ENCODE results near the gene DOCK11. TPM values are rescaled to one million over a fixed set of nuclear protein-coding genes. Genes with fewer than 3 reads are reported as not detected.

Gene DOCK11
- total RNA-seq, 2 experiments from 2014 or later, result 27.0 to 34.7 TPM

DNA sequence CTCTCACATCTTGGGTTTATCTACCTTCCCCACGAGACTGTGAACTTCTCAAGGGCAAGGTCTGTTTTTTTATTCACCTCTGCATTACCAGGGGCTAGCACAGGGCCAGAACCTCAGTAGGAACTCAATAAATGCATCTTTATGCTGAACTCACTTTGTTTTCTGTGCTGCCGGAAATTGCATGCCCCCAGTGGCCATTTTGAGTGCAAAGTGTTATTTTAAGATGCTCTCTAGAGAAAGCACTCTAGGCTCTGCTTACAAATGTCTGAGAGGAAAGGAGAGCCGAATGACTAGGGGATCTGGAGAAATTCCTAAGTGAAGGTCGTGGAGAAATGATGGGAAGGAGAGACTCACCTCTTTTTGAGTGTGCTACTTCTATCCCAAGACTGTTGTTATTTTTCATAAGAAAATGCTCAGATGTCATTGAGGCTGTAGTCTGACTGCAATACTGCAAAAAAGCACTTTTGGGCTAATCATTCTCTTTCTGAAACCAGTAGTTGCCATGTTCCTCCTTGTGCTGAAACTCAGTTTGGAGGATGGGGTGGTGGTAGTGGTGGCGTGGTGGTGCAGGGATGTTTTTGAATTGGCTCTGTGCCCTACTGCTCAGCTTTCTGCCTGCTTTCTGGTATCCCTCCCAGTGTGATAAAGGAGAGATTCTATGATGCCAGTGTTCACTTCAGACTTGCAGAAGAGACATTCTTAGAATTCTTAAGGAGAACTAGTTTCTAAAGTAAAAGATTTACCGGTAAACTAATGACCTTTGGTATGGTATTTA is 41.3 kb downstream of the DOCK11 start:
- Histone ChIP-seq H3K9me3 (ENCODE audit: low read length) (no peaks in the 10 kb centered on the region), H4K20me1 (ENCODE audit: insufficient read depth, low read length) (no peaks in the 10 kb centered on the region), H3K4me3 (ENCODE audit: low read depth, low read length, poor library complexity, severe bottlenecking) (peak overlapping the region; percentile 40), H3K36me3 (ENCODE audit: insufficient read depth, low read length) (no peaks in the 10 kb centered on the region), H3K4me2 (ENCODE audit: low read length) (peak overlapping the region; percentile 61), H3K79me2 (ENCODE audit: insufficient read depth, low read depth, low read length) (peaks cover 22% of the 10 kb centered on the region; the same call in 1 of the 2 replicates), H3K27ac (ENCODE audit: low read depth, low read length, poor library complexity, severe bottlenecking) (peak overlapping the region; percentile 68), H2AFZ (ENCODE audit: low read length) (peak overlapping the region; percentile 72; the same call in 1 of the 2 replicates), H3K4me1 (ENCODE audit: insufficient read depth, low read length, poor library complexity, severe bottlenecking) (peaks cover 26% of the 10 kb centered on the region), H3K9me2 (ENCODE audit: insufficient read depth, low read length) (no peaks in the 10 kb centered on the region)
- intact Hi-C loops (cut with micrococcal nuclease; ENCODE audit: unreplicated experiment), result loop anchor here (1.0 kb wide), 1 partner anchor 41 kb away; no protein-coding TSS in a partner anchor
- DNase-seq (ENCODE audit: low spot score), result peak; percentile 67
- no TSS peak for BruUV-seq (replicated peaks)
- ChIA-PET POLR2A (interaction anchor here (0.9 to 4.3 kb wide), 2 partner anchors 14 to 40 kb away, joined by 3 to 15 read pairs; partner anchors contain the start of gene DOCK11), CTCF (ENCODE audit: unreplicated experiment) (no interaction called here)
- TF ChIP-seq EZH2phosphoT487 (IDR thresholded peaks at IDR 0.05; ENCODE audit: borderline replicate concordance, low read depth, low read length), result no peak
- TF ChIP-seq, protein P1, sequence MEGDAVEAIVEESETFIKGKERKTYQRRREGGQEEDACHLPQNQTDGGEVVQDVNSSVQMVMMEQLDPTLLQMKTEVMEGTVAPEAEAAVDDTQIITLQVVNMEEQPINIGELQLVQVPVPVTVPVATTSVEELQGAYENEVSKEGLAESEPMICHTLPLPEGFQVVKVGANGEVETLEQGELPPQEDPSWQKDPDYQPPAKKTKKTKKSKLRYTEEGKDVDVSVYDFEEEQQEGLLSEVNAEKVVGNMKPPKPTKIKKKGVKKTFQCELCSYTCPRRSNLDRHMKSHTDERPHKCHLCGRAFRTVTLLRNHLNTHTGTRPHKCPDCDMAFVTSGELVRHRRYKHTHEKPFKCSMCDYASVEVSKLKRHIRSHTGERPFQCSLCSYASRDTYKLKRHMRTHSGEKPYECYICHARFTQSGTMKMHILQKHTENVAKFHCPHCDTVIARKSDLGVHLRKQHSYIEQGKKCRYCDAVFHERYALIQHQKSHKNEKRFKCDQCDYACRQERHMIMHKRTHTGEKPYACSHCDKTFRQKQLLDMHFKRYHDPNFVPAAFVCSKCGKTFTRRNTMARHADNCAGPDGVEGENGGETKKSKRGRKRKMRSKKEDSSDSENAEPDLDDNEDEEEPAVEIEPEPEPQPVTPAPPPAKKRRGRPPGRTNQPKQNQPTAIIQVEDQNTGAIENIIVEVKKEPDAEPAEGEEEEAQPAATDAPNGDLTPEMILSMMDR (conservative IDR thresholded peaks at IDR 0.05; ENCODE audit: low read length), result peak; percentile 76

DNA sequence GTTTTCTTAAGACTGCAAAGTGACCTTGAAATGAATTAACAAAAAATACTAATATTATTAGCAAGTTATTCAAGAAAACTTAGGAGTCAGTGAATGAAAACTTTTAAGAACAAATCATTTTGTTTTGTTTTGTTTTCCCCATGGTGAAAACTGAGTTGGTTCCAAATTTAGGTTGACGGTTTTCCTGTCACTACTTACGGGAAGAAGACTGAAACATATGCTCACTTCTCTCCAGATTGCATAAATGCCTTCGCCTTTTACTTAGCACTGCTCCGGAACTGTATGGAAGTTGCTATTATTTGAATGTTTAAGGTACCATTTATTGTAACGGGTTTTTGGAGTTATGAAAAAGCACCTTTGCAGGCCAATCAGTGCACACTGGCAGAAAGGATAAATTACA is 42.8 kb downstream of the DOCK11 start:
- H3K79me2 ChIP-seq (ENCODE audit: insufficient read depth, low read depth, low read length), result peaks cover 22% of the 10 kb centered on the region; the same call in 1 of the 2 replicates
- no peak overlapping the region for H3K4me2 ChIP-seq (ENCODE audit: low read length)
- H4K20me1 ChIP-seq (ENCODE audit: insufficient read depth, low read length), result no peaks in the 10 kb centered on the region
- no peaks in the 10 kb centered on the region for H3K9me3 ChIP-seq (ENCODE audit: low read length)
- no peak for DNase-seq (ENCODE audit: low spot score)
- TF ChIP-seq EZH2phosphoT487 (IDR thresholded peaks at IDR 0.05; ENCODE audit: borderline replicate concordance, low read depth, low read length), result no peak
- TF ChIP-seq, protein P1 (conservative IDR thresholded peaks at IDR 0.05; ENCODE audit: low read length), result no peak
- H2AFZ ChIP-seq (ENCODE audit: low read length), result no peak overlapping the region
- intact Hi-C loops (cut with micrococcal nuclease; ENCODE audit: unreplicated experiment), result no loop called here
- H3K9me2 ChIP-seq (ENCODE audit: insufficient read depth, low read length), result no peaks in the 10 kb centered on the region
- H3K4me1 ChIP-seq (ENCODE audit: insufficient read depth, low read length, poor library complexity, severe bottlenecking), result peaks cover 26% of the 10 kb centered on the region
- H3K36me3 ChIP-seq (ENCODE audit: insufficient read depth, low read length), result no peaks in the 10 kb centered on the region
- BruUV-seq (replicated peaks), result no TSS peak
- H3K4me3 ChIP-seq (ENCODE audit: low read depth, low read length, poor library complexity, severe bottlenecking), result no peak overlapping the region
- H3K27ac ChIP-seq (ENCODE audit: low read depth, low read length, poor library complexity, severe bottlenecking), result no peak overlapping the region
- POLR2A ChIA-PET, result interaction anchor here (0.8 to 4.3 kb wide), 3 partner anchors 10 to 41 kb away, joined by 3 to 15 read pairs (median 3); partner anchors contain the start of gene DOCK11
- CTCF ChIA-PET (ENCODE audit: unreplicated experiment), result no interaction called here

DNA sequence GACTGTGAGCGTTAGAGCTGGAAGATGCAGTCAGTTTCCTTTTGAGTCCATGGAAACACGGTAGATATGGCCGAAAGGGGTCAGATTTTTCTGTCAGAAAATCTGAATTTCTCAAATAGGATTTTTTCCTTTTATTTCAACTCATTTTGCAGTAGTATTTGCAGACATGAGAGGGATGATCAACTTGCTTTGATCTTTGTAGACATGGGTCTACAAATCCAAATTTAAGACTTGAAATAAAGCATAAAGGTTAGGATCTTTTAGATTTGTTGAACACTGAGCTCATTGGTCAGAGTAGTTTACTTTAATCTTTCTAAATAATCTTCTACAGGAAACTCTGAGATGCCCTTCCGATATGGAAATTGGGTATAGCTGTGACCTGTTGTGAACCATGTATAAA is 44.7 kb downstream of the DOCK11 start:
- Histone ChIP-seq H3K9me2 (ENCODE audit: insufficient read depth, low read length) (no peaks in the 10 kb centered on the region), H3K36me3 (ENCODE audit: insufficient read depth, low read length) (peaks cover 2% of the 10 kb centered on the region; the same call in 1 of the 2 replicates), H2AFZ (ENCODE audit: low read length) (no peak overlapping the region), H3K79me2 (ENCODE audit: insufficient read depth, low read depth, low read length) (peaks cover 19% of the 10 kb centered on the region; the same call in 1 of the 2 replicates), H3K4me1 (ENCODE audit: insufficient read depth, low read length, poor library complexity, severe bottlenecking) (peaks cover 25% of the 10 kb centered on the region), H3K9me3 (ENCODE audit: low read length) (no peaks in the 10 kb centered on the region), H3K27ac (ENCODE audit: low read depth, low read length, poor library complexity, severe bottlenecking) (no peak overlapping the region), H4K20me1 (ENCODE audit: insufficient read depth, low read length) (no peaks in the 10 kb centered on the region), H3K4me3 (ENCODE audit: low read depth, low read length, poor library complexity, severe bottlenecking) (no peak overlapping the region), H3K4me2 (ENCODE audit: low read length) (no peak overlapping the region)
- TF ChIP-seq EZH2phosphoT487 (IDR thresholded peaks at IDR 0.05; ENCODE audit: borderline replicate concordance, low read depth, low read length), result no peak
- TF ChIP-seq, protein P1 (conservative IDR thresholded peaks at IDR 0.05; ENCODE audit: low read length), result no peak
- BruUV-seq (replicated peaks), result no TSS peak
- intact Hi-C loops (cut with micrococcal nuclease; ENCODE audit: unreplicated experiment), result no loop called here
- CTCF ChIA-PET (ENCODE audit: unreplicated experiment), result no interaction called here
- POLR2A ChIA-PET, result interaction anchor here (1.0 to 1.1 kb wide), 2 partner anchors 11 to 44 kb away, joined by 3 to 6 read pairs; partner anchors contain the start of gene DOCK11
- DNase-seq (ENCODE audit: low spot score), result no peak
